ENCODE data around the gene FKBP8. TPM values are rescaled to one million over a fixed set of nuclear protein-coding genes. Genes with fewer than 3 reads are reported as not detected.

Gene FKBP8
- total RNA-seq, 1 donor from 2014 or later, result 246 TPM

DNA sequence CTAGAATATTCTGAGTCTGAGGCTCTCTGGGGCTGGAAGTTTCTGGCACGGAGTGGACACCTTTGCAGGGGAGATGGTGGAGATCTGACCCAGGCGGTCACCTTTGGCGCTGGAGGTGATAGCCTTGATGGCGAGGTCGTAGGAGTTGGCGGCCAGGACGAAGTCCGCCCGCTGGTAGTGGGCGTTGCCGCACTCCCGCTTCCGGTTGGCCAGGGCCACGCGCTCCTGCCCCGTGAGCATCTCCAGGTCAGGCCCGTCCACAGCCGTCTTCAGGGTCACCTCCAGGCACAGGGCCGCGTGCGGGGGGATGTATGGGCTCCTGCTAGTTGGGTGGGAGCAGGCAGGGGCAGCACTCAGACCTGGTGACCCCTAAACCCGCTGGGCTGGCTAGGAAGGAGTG, 5.3 kb downstream of the FKBP8 start:
- Mint-ChIP-seq H3K4me1 (ENCODE audit: low read depth, unreplicated experiment) (no peaks in the 10 kb centered on the region), H3K36me3 (ENCODE audit: low read depth, unreplicated experiment) (peaks cover 20% of the 10 kb centered on the region), H3K27ac (ENCODE audit: unreplicated experiment) (no peak overlapping the region), H3K4me3 (ENCODE audit: unreplicated experiment) (no peak overlapping the region), H3K27me3 (ENCODE audit: low read depth, unreplicated experiment) (no peaks in the 10 kb centered on the region), H3K9me3 (ENCODE audit: unreplicated experiment) (no peaks in the 10 kb centered on the region)
- Histone ChIP-seq H3K27me3 (ENCODE audit: insufficient read depth, low read length) (no peaks in the 10 kb centered on the region), H2AFZ (ENCODE audit: low read depth, low read length) (no peak overlapping the region), H3K27ac (ENCODE audit: low read depth, low read length) (no peak overlapping the region), H3K36me3 (ENCODE audit: insufficient read depth, low read length) (peaks cover 9% of the 10 kb centered on the region), H3K4me1 (ENCODE audit: insufficient read depth, low read length) (peaks cover 10% of the 10 kb centered on the region), H3K9me3 (ENCODE audit: insufficient read depth, low read depth, low read length) (no peaks in the 10 kb centered on the region), H3K9ac (ENCODE audit: low read length) (no peak overlapping the region), H3K4me3 (ENCODE audit: insufficient read depth, low read depth, low read length) (no peak overlapping the region), H3K4me2 (ENCODE audit: low read length) (no peak overlapping the region), H4K20me1 (ENCODE audit: insufficient read depth, low read length) (peaks cover 9% of the 10 kb centered on the region), H3K79me2 (ENCODE audit: insufficient read depth, low read length) (peaks cover 16% of the 10 kb centered on the region)
- FAIRE-seq (no peak), DNase-seq (ENCODE audit: low read depth) (no peak)
- TF ChIP-seq EZH2 (IDR thresholded peaks at IDR 0.05; ENCODE audit: insufficient read depth, low read length), result no peak
- TF ChIP-seq, protein P1, sequence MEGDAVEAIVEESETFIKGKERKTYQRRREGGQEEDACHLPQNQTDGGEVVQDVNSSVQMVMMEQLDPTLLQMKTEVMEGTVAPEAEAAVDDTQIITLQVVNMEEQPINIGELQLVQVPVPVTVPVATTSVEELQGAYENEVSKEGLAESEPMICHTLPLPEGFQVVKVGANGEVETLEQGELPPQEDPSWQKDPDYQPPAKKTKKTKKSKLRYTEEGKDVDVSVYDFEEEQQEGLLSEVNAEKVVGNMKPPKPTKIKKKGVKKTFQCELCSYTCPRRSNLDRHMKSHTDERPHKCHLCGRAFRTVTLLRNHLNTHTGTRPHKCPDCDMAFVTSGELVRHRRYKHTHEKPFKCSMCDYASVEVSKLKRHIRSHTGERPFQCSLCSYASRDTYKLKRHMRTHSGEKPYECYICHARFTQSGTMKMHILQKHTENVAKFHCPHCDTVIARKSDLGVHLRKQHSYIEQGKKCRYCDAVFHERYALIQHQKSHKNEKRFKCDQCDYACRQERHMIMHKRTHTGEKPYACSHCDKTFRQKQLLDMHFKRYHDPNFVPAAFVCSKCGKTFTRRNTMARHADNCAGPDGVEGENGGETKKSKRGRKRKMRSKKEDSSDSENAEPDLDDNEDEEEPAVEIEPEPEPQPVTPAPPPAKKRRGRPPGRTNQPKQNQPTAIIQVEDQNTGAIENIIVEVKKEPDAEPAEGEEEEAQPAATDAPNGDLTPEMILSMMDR (IDR thresholded peaks at IDR 0.05; ENCODE audit: insufficient read depth, low read depth, low read length), result no peak

- Histone ChIP-seq H3K9ac (ENCODE audit: low read length) (no peak overlapping the region), H2AFZ (ENCODE audit: low read depth, low read length) (no peak overlapping the region), H4K20me1 (ENCODE audit: insufficient read depth, low read length) (peaks cover 9% of the 10 kb centered on the region), H3K79me2 (ENCODE audit: insufficient read depth, low read length) (peaks cover 13% of the 10 kb centered on the region), H3K4me2 (ENCODE audit: low read length) (no peak overlapping the region), H3K4me3 (ENCODE audit: insufficient read depth, low read depth, low read length) (no peak overlapping the region), H3K27me3 (ENCODE audit: insufficient read depth, low read length) (no peaks in the 10 kb centered on the region), H3K27ac (ENCODE audit: low read depth, low read length) (no peak overlapping the region), H3K9me3 (ENCODE audit: insufficient read depth, low read depth, low read length) (no peaks in the 10 kb centered on the region), H3K36me3 (ENCODE audit: insufficient read depth, low read length) (peaks cover 9% of the 10 kb centered on the region), H3K4me1 (ENCODE audit: insufficient read depth, low read length) (peaks cover 9% of the 10 kb centered on the region)
- Mint-ChIP-seq H3K27ac (ENCODE audit: unreplicated experiment) (no peak overlapping the region), H3K36me3 (ENCODE audit: low read depth, unreplicated experiment) (peaks cover 21% of the 10 kb centered on the region), H3K4me3 (ENCODE audit: unreplicated experiment) (no peak overlapping the region), H3K4me1 (ENCODE audit: low read depth, unreplicated experiment) (no peaks in the 10 kb centered on the region), H3K9me3 (ENCODE audit: unreplicated experiment) (no peaks in the 10 kb centered on the region), H3K27me3 (ENCODE audit: low read depth, unreplicated experiment) (no peaks in the 10 kb centered on the region)
- DNase-seq (ENCODE audit: low read depth), result no peak
- no peak for FAIRE-seq
- no peak for TF ChIP-seq EZH2 (IDR thresholded peaks at IDR 0.05; ENCODE audit: insufficient read depth, low read length)
- TF ChIP-seq, protein P1 (IDR thresholded peaks at IDR 0.05; ENCODE audit: insufficient read depth, low read depth, low read length), result no peak
Observed at GRCh38 chr19:18537431-18537830, 5.9 kb downstream of the FKBP8 start.

DNA sequence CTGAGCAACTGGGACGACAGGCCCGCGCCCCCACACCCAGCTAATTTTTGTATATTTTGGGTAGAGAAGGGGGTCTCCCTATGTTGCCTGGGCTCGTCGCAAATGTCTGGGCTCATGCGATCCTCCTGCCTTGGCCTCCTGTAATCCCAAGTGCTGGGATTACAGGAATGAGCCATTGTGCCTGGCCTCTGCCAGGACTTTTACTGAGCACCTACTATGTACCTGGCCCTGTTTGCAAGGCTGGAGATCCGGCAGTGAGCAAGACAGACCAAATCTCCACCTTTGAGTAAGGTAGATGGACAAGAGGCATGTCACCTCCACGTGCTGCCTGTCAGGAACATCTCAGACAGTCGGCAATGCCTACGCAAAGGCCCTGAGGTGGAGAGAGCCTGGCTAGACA, 6.9 kb downstream of the FKBP8 start:
- no peak for DNase-seq (ENCODE audit: low read depth)

More for the DNA sequence above, 6.9 kb downstream of the FKBP8 start:
- no peaks in the 10 kb centered on the region for H3K4me1 Mint-ChIP-seq (ENCODE audit: low read depth, unreplicated experiment)
- no peak overlapping the region for H2AFZ ChIP-seq (ENCODE audit: low read depth, low read length)
- H3K9me3 ChIP-seq (ENCODE audit: insufficient read depth, low read depth, low read length), result no peaks in the 10 kb centered on the region
- FAIRE-seq, result no peak
- H3K4me2 ChIP-seq (ENCODE audit: low read length), result no peak overlapping the region
- no peaks in the 10 kb centered on the region for H3K9me3 Mint-ChIP-seq (ENCODE audit: unreplicated experiment)
- no peak overlapping the region for H3K27ac Mint-ChIP-seq (ENCODE audit: unreplicated experiment)
- no peaks in the 10 kb centered on the region for H3K27me3 ChIP-seq (ENCODE audit: insufficient read depth, low read length)
- peaks cover under 1% of the 10 kb centered on the region for H3K4me1 ChIP-seq (ENCODE audit: insufficient read depth, low read length)
- H3K36me3 ChIP-seq (ENCODE audit: insufficient read depth, low read length), result peaks cover 9% of the 10 kb centered on the region
- no peak overlapping the region for H3K27ac ChIP-seq (ENCODE audit: low read depth, low read length)
- no peak overlapping the region for H3K4me3 ChIP-seq (ENCODE audit: insufficient read depth, low read depth, low read length)
- H3K79me2 ChIP-seq (ENCODE audit: insufficient read depth, low read length), result peaks cover 4% of the 10 kb centered on the region
- H3K27me3 Mint-ChIP-seq (ENCODE audit: low read depth, unreplicated experiment), result no peaks in the 10 kb centered on the region
- peaks cover 1% of the 10 kb centered on the region for H4K20me1 ChIP-seq (ENCODE audit: insufficient read depth, low read length)
- H3K4me3 Mint-ChIP-seq (ENCODE audit: unreplicated experiment), result no peak overlapping the region
- peaks cover 24% of the 10 kb centered on the region for H3K36me3 Mint-ChIP-seq (ENCODE audit: low read depth, unreplicated experiment)
- H3K9ac ChIP-seq (ENCODE audit: low read length), result no peak overlapping the region
- TF ChIP-seq EZH2 (IDR thresholded peaks at IDR 0.05; ENCODE audit: insufficient read depth, low read length), result no peak
- TF ChIP-seq, protein P1 (IDR thresholded peaks at IDR 0.05; ENCODE audit: insufficient read depth, low read depth, low read length), result no peak
